Adrenal gland (tissue), 12 donors: Measurements from ENCODE around the gene UGT1A6. TPM values are rescaled to one million over a fixed set of nuclear protein-coding genes. Genes with fewer than 3 reads are reported as not detected.

Experiments used
- DNase-seq, 7 donors: peaks; one replicate each; pipeline ENCODE4 v3.0.0-alpha.2; 2019 to 2020
- H3K27ac ChIP-seq, 5 donors: fragments of 200-600 bp; sonication (generic) in 4 of 5; 1 replicate in 3 of 5; 2 replicates in 2 of 5; pipeline versions ENCODE4 v1.5.1 to v1.8.0; 2016 to 2020; ENCODE audit warnings: mild to moderate bottlenecking in 1 of 5
- H3K27me3 ChIP-seq: fragments of 200-600 bp; 2 replicates; pipeline ENCODE4 v1.8.0; 2021
- H3K36me3 ChIP-seq, 2 donors: fragments of 200-600 bp; replicated peaks in 1 of 2; 1 replicate in 1 of 2; 2 replicates in 1 of 2; pipeline versions ENCODE4 v1.5.1 to v1.8.0; 2018 to 2022
- H3K4me1 ChIP-seq, 2 donors: fragments of 200-600 bp; replicated peaks in 1 of 2; 1 replicate in 1 of 2; 2 replicates in 1 of 2; pipeline versions ENCODE4 v1.5.1 to v1.8.0; 2018 to 2021
- H3K4me3 ChIP-seq, 4 donors: fragments of 200-600 bp; sonication (generic) in 3 of 4; one replicate each; pipeline ENCODE4 v1.5.1; 2016 to 2018
- H3K9me3 ChIP-seq, 3 donors: fragments of 200-600 bp; sonication (generic) in 1 of 3; replicated peaks in 1 of 3; 1 replicate in 2 of 3; 2 replicates in 1 of 3; pipeline versions ENCODE4 v1.5.1 to v1.8.0; 2016 to 2021
- POLR2A ChIP-seq, 2 donors: fragments of 450-650 bp; IDR thresholded peaks; one replicate each; pipeline ENCODE4 v1.6.1; 2017; ENCODE audit warnings: antibody characterized with exemption in 2 of 2, mild to moderate bottlenecking in 2 of 2, moderate library complexity in 1 of 2
- WGBS, 4 donors: extraction: QIAGEN DNeasy Blood & Tissue Kit in 2 of 4; methylation state at CpG; one replicate each; pipeline versions ENCODE4 v1.1.5 to v1.1.7; 2013 to 2017; 5-methylcytosine and 5-hydroxymethylcytosine counted together
- intact Hi-C, 2 donors: fragments of 100-400 bp; cut with DNase I; formaldehyde crosslinking; loops; one replicate each; pipeline versions ENCODE4 v1.14.1 to v1.15.0; 2022 to 2023
- polyA plus RNA-seq, 3 donors: library from polyadenylated mRNA; stranded (reverse); fragments of 200-250 nt in 2 of 3; fragments of 350-450 nt in 1 of 3; fragmentation: Illumina TruSeq in 1 of 3; extraction: RNeasy Lipid Tissue Mini Kit (QIAGEN cat#74804) in 1 of 3; gene quantifications; one replicate each; pipeline ENCODE4 v1.2.3, GENCODE V29; 2013 to 2014
- total RNA-seq, 9 donors: library from RNA; depleted of rRNA in 4 of 9; stranded (reverse); fragments of >200 nt in 4 of 9; fragments of 120-200 nt in 1 of 9; fragmentation: NEBNext Ultra II Directional in 1 of 9; extraction: Animal tissue kit (Norgen Biotek cat#: 25700) in 1 of 9; gene quantifications; one replicate each; pipeline versions ENCODE4 v1.1.0 to v1.2.4, GENCODE V29; 2013 to 2023
- TF ChIP-seq, protein P1 (sequence below), 6 experiments: fragments of 450-650 bp in 4 of 6; fragments of 200-600 bp in 2 of 6; sonication (generic) in 1 of 6; IDR thresholded peaks; 1 replicate in 5 of 6; 2 replicates in 1 of 6; pipeline versions ENCODE4 v1.5.1 to v1.8.0; 2016 to 2021; ENCODE audit warnings: antibody characterized with exemption in 6 of 6, mild to moderate bottlenecking in 2 of 6, moderate library complexity in 1 of 6
- donor health status: healthy with polysubstance abuse.
- donor health status: Bipolar disorder and iron deficiency.
- donor health status: DM: yes; HTN: yes; CAD: no.
- donor health status: DM: no; HTN: no; CAD: no.
- donor health status: DM: no; HTN: no; CAD: no.
- donor health status: DM: yes; HTN: yes; CAD: no.

The UGT1A6 gene
- total and polyA plus RNA-seq, 12 donors, result 0.16 TPM; not detected in 11

DNA sequence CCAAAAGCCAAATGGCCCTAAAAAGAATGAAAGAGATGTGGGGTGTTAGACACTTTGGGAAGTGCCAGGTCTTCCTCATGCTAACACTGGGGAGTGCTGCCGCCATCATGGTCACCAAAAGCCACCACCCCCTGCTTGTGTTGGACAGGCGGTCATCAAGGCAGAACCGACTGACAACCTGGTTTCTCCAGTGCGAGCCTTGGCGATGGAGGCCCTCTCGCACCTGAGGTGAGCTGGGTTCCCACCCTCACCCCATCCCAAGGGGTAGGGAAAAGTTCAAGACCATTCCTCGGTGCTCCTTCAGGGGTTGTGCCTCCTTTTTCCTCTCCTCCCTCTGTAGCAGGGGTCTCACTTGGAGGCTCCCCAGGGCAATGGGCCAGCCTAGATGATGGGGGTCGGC is 119.0 kb downstream of the UGT1A6 start:
- H3K36me3 ChIP-seq, result no peaks in the 10 kb centered on the region
- H3K27me3 ChIP-seq, result no peaks in the 10 kb centered on the region
- DNase-seq, result peak in 1 of 7 donors; percentile 10
- intact Hi-C loops, result no loop called here
- no peaks in the 10 kb centered on the region for H3K9me3 ChIP-seq
- H3K27ac ChIP-seq, result no peak overlapping the region
- 83 to 88% (median 87%) methylated on average over 7 to 8 of the region's 8 CpGs for WGBS, 4 donors
- no peak overlapping the region for H3K4me3 ChIP-seq
- no peak for TF ChIP-seq POLR2A (IDR thresholded peaks at IDR 0.05)
- TF ChIP-seq, protein P1, sequence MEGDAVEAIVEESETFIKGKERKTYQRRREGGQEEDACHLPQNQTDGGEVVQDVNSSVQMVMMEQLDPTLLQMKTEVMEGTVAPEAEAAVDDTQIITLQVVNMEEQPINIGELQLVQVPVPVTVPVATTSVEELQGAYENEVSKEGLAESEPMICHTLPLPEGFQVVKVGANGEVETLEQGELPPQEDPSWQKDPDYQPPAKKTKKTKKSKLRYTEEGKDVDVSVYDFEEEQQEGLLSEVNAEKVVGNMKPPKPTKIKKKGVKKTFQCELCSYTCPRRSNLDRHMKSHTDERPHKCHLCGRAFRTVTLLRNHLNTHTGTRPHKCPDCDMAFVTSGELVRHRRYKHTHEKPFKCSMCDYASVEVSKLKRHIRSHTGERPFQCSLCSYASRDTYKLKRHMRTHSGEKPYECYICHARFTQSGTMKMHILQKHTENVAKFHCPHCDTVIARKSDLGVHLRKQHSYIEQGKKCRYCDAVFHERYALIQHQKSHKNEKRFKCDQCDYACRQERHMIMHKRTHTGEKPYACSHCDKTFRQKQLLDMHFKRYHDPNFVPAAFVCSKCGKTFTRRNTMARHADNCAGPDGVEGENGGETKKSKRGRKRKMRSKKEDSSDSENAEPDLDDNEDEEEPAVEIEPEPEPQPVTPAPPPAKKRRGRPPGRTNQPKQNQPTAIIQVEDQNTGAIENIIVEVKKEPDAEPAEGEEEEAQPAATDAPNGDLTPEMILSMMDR (IDR thresholded peaks at IDR 0.05), result no peak
- H3K4me1 ChIP-seq, result no peaks in the 10 kb centered on the region

DNA sequence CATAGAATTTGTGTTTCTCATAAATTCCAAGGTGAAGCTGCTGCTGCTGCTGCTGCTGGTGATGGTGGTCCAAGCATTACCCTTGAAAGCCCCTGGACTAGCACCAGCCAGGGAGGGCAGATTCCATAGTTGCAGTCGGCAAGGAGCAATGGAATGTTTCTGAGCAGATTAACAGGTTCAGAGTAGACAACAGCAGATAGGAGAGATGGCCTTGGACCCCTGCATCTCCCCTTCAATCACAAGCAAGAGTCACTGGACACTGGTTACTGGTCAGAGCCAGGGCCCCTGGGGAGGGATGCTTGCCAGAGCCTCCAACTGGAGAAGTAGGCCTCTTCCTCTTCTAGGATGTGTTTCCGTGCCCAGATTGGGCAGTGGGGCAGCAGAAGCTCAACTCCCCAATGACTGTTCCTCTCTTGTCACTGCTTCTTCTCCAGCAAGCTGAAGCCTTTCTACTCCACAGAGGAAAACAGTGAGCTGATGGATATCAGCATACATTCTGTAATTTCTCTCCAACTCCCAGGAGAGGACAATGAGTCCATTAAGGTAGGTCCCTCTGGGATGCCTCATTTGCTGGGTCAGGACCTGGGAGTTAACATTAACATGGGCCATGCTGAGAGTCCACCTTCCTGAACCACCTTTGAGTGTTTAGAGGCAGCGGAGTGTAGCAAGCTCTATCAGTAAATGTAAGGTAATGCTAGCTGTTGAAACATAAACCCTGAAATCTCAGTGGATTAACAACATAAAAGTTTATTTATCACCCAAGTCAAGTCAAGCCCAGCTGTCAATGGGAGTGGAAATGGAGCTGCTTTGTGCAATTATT is 120.8 kb downstream of the UGT1A6 start:
- H3K36me3 ChIP-seq, result no peaks in the 10 kb centered on the region
- 66 to 100% (median 77%) methylated on average over 2 to 3 of the region's 3 CpGs for WGBS, 4 donors
- peak in 1 of 7 donors; percentile 3 for DNase-seq
- TF ChIP-seq, protein P1 (IDR thresholded peaks at IDR 0.05), result no peak
- H3K4me3 ChIP-seq, result no peak overlapping the region
- H3K27ac ChIP-seq, result no peak overlapping the region
- H3K9me3 ChIP-seq, result no peaks in the 10 kb centered on the region
- intact Hi-C loops, result no loop called here
- no peaks in the 10 kb centered on the region for H3K4me1 ChIP-seq
- no peaks in the 10 kb centered on the region for H3K27me3 ChIP-seq

DNA sequence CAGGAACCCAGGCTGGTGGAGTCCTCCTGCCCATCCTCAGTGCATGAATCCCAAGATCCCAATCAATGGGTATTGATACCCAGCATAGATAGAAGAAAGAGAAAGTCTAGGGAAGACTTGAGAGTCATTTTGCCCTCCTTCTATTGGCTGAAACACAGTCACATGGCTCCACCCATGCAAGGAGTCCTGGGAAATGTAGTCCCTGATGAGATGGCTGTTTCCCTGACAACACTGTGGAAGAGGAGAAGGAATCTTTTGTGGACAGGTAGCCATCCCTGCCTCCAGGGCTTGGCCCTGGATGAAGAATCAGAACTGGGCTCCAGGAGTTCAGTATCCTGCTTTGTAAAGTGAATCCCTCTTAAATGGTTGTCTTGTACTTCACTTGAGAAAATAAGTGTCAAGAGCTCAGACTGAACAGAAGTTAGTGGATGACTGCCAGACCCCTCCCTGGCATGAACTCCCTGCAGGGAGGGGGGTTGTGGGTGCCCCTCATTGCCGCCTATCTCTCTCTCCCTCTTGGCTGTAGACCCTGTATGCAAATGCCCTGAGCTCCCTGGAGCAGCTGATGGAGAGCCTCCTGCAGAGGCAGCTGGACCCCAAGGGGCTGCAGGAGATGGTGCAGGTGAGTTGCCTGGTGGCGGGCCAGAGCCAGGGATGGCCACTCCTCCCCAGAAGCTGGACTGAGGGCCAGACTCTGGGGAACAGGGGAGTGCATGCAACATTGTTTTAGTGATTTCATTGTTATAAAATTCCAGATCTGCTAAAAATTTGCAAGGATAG is 121.6 kb downstream of the UGT1A6 start:
- DNase-seq, result peak in 1 of 7 donors; percentile 4
- intact Hi-C loops, result no loop called here
- TF ChIP-seq, protein P1 (IDR thresholded peaks at IDR 0.05), result no peak
- no peak for TF ChIP-seq POLR2A (IDR thresholded peaks at IDR 0.05)
- WGBS, 4 donors, result 65 to 95% (median 69%) methylated on average over 2 of the region's 2 CpGs
- Histone ChIP-seq H3K27me3 (no peaks in the 10 kb centered on the region), H3K36me3 (no peaks in the 10 kb centered on the region), H3K27ac (no peak overlapping the region), H3K9me3 (no peaks in the 10 kb centered on the region), H3K4me3 (no peak overlapping the region), H3K4me1 (no peaks in the 10 kb centered on the region)

DNA sequence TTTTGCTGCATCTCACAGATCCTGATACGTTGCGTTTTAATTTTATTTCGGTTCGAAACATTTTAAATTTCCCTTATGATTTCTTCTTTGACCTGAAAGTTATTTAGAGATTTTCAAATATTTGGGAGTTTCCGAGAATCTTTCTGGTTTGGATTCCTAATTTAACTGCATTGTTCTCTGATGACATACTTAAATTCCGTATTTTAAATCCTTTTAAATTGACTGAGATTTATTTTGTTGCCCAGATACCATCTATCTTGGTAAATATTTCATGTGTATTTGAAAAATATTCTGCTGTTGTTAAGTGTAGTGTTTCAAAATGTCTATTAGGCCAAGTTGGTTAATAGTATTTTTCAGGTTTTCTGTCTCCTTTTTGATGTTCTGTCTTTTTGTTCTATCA is 123.2 kb downstream of the UGT1A6 start:
- no peak for DNase-seq
- TF ChIP-seq, protein P1 (IDR thresholded peaks at IDR 0.05), result no peak
- TF ChIP-seq POLR2A (IDR thresholded peaks at IDR 0.05), result no peak
- intact Hi-C loops, result no loop called here
- no peaks in the 10 kb centered on the region for H3K27me3 ChIP-seq
- 72 to 90% (median 83%) methylated on average over 6 of the region's 6 CpGs for WGBS, 4 donors
- H3K9me3 ChIP-seq, result no peaks in the 10 kb centered on the region
- no peaks in the 10 kb centered on the region for H3K4me1 ChIP-seq
- H3K36me3 ChIP-seq, result no peaks in the 10 kb centered on the region
- H3K27ac ChIP-seq, result no peak overlapping the region
- no peak overlapping the region for H3K4me3 ChIP-seq
